ENCODE data around the gene PRDX1. TPM values are rescaled to one million over a fixed set of nuclear protein-coding genes. Genes with fewer than 3 reads are reported as not detected.
"Not testable (repeated sequence)": the region's sequence is repeated elsewhere in the genome, so short reads cannot be mapped to it uniquely, and the experiment has no call there.

PRDX1 gene
- total RNA-seq, 2 donors from 2014 or later = 344 to 571 TPM

GRCh38 chr1:45503462-45504360 lies 18.0 kb downstream of the PRDX1 start:
- Mint-ChIP-seq H3K27ac (no peak overlapping the region), H3K9me3 (no peaks in the 10 kb centered on the region), H3K36me3 (ENCODE audit: low read depth) (peaks cover 6% of the 10 kb centered on the region), H3K4me3 (no peak overlapping the region), H3K27me3 (no peaks in the 10 kb centered on the region), H3K4me1 (peaks cover 13% of the 10 kb centered on the region)
- ATAC-seq (replicated peaks) = no peak

GRCh38 chr1:45501505-45501859 lies 20.2 kb downstream of the PRDX1 start:
- Mint-ChIP-seq H3K4me3 (peak overlapping the region; percentile 90), H3K27me3 (no peaks in the 10 kb centered on the region), H3K27ac (peak overlapping the region; percentile 84)

GRCh38 chr1:45499415-45499769 lies 22.3 kb downstream of the PRDX1 start:
- Mint-ChIP-seq H3K4me3 (peak overlapping the region; percentile 90), H3K27me3 (no peaks in the 10 kb centered on the region), H3K4me1 (peaks cover 13% of the 10 kb centered on the region), H3K27ac (peak overlapping the region; percentile 84), H3K36me3 (ENCODE audit: low read depth) (no peaks in the 10 kb centered on the region), H3K9me3 (no peaks in the 10 kb centered on the region)
- ATAC-seq (replicated peaks) = no peak

More at GRCh38 chr1:45501505-45501859, 20.2 kb downstream of the PRDX1 start:
- peaks cover 13% of the 10 kb centered on the region for H3K4me1 Mint-ChIP-seq
- H3K36me3 Mint-ChIP-seq (ENCODE audit: low read depth) = no peaks in the 10 kb centered on the region
- ATAC-seq (replicated peaks) = no peak
- H3K9me3 Mint-ChIP-seq = no peaks in the 10 kb centered on the region

- ATAC-seq (replicated peaks) = no peak
Measured at GRCh38 chr1:45498279-45498678, 23.4 kb downstream of the PRDX1 start.

GRCh38 chr1:45493116-45493697 lies 28.5 kb downstream of the PRDX1 start:
- no peak for ATAC-seq (replicated peaks)
- H3K36me3 Mint-ChIP-seq (ENCODE audit: low read depth) = no peaks in the 10 kb centered on the region
- H3K9me3 Mint-ChIP-seq = no peaks in the 10 kb centered on the region
- H3K4me3 Mint-ChIP-seq = no peak overlapping the region
- peaks cover 12% of the 10 kb centered on the region for H3K4me1 Mint-ChIP-seq
- H3K27me3 Mint-ChIP-seq = no peaks in the 10 kb centered on the region
- H3K27ac Mint-ChIP-seq = no peak overlapping the region

More at GRCh38 chr1:45498279-45498678, 23.4 kb downstream of the PRDX1 start:
- Mint-ChIP-seq H3K9me3 (no peaks in the 10 kb centered on the region), H3K27me3 (no peaks in the 10 kb centered on the region), H3K4me1 (peaks cover 13% of the 10 kb centered on the region), H3K36me3 (ENCODE audit: low read depth) (no peaks in the 10 kb centered on the region), H3K27ac (no peak overlapping the region), H3K4me3 (peak overlapping the region; percentile 90)

GRCh38 chr1:45492691-45493090 lies 29.0 kb downstream of the PRDX1 start:
- H3K27ac Mint-ChIP-seq = no peak overlapping the region
- H3K27me3 Mint-ChIP-seq = no peaks in the 10 kb centered on the region
- H3K36me3 Mint-ChIP-seq (ENCODE audit: low read depth) = no peaks in the 10 kb centered on the region
- H3K4me1 Mint-ChIP-seq = peaks cover 12% of the 10 kb centered on the region
- no peaks in the 10 kb centered on the region for H3K9me3 Mint-ChIP-seq
- no peak for ATAC-seq (replicated peaks)
- H3K4me3 Mint-ChIP-seq = no peak overlapping the region

GRCh38 chr1:45491487-45492260 lies 30.0 kb downstream of the PRDX1 start:
- no peaks in the 10 kb centered on the region for H3K27me3 Mint-ChIP-seq
- no peak overlapping the region for H3K27ac Mint-ChIP-seq
- no peak for ATAC-seq (replicated peaks)
- H3K36me3 Mint-ChIP-seq (ENCODE audit: low read depth) = no peaks in the 10 kb centered on the region
- peaks cover 12% of the 10 kb centered on the region for H3K4me1 Mint-ChIP-seq
- no peak overlapping the region for H3K4me3 Mint-ChIP-seq
- H3K9me3 Mint-ChIP-seq = no peaks in the 10 kb centered on the region

- no peak within 1 kb of the TSS for H3K4me3 Mint-ChIP-seq
- no peaks in the 10 kb centered on the region for H3K36me3 Mint-ChIP-seq (ENCODE audit: low read depth)
- peaks cover 12% of the 10 kb centered on the region for H3K4me1 Mint-ChIP-seq
- no peaks in the 10 kb centered on the region for H3K9me3 Mint-ChIP-seq
- ATAC-seq (replicated peaks) = peak; percentile 92
- H3K27me3 Mint-ChIP-seq = no peaks in the 10 kb centered on the region
- H3K27ac Mint-ChIP-seq = no peak within 1 kb of the TSS
Measured at GRCh38 chr1:45490626-45491486, 30.8 kb downstream of the PRDX1 start, which contains the start of gene TESK2. TESK2 (minus strand) TSS chr1:45491163; CDS start chr1:45457785, 33,378 bp downstream.

GRCh38 chr1:45490121-45490625 lies 31.5 kb downstream of the PRDX1 start:
- Mint-ChIP-seq H3K27ac (no peak overlapping the region), H3K27me3 (no peaks in the 10 kb centered on the region), H3K9me3 (no peaks in the 10 kb centered on the region), H3K36me3 (ENCODE audit: low read depth) (no peaks in the 10 kb centered on the region), H3K4me1 (peaks cover 12% of the 10 kb centered on the region), H3K4me3 (no peak overlapping the region)
- no peak for ATAC-seq (replicated peaks)

- peak; percentile 3 for ATAC-seq (replicated peaks)
- peaks cover 12% of the 10 kb centered on the region for H3K4me1 Mint-ChIP-seq
- not testable (repeated sequence) for H3K4me3 Mint-ChIP-seq; H3K36me3 Mint-ChIP-seq (ENCODE audit: low read depth); H3K27ac Mint-ChIP-seq; H3K9me3 Mint-ChIP-seq; H3K27me3 Mint-ChIP-seq
Measured at GRCh38 chr1:45489379-45489778, 32.3 kb downstream of the PRDX1 start.

- no peak for ATAC-seq (replicated peaks)
- Mint-ChIP-seq H3K27ac (no peak overlapping the region), H3K4me1 (peaks cover 12% of the 10 kb centered on the region), H3K36me3 (ENCODE audit: low read depth) (no peaks in the 10 kb centered on the region), H3K27me3 (no peaks in the 10 kb centered on the region), H3K9me3 (no peaks in the 10 kb centered on the region), H3K4me3 (no peak overlapping the region)
Measured at GRCh38 chr1:45488666-45489377, 32.9 kb downstream of the PRDX1 start.

GRCh38 chr1:45485949-45486348 lies 35.7 kb downstream of the PRDX1 start:
- ATAC-seq (replicated peaks) = no peak
- no peaks in the 10 kb centered on the region for H3K9me3 Mint-ChIP-seq
- H3K4me1 Mint-ChIP-seq = peaks cover 7% of the 10 kb centered on the region
- H3K36me3 Mint-ChIP-seq (ENCODE audit: low read depth) = no peaks in the 10 kb centered on the region
- H3K4me3 Mint-ChIP-seq = no peak overlapping the region
- no peak overlapping the region for H3K27ac Mint-ChIP-seq
- no peaks in the 10 kb centered on the region for H3K27me3 Mint-ChIP-seq

GRCh38 chr1:45479039-45479748 lies 42.5 kb downstream of the PRDX1 start:
- Mint-ChIP-seq H3K27me3 (no peaks in the 10 kb centered on the region), H3K4me1 (no peaks in the 10 kb centered on the region), H3K36me3 (ENCODE audit: low read depth) (no peaks in the 10 kb centered on the region), H3K4me3 (no peak overlapping the region), H3K27ac (peak overlapping the region; percentile 23), H3K9me3 (no peaks in the 10 kb centered on the region)
- ATAC-seq (replicated peaks) = no peak

All from activated T-helper 17 cell treated with anti-CD3 and anti-CD28 coated beads, Interleukin-2, amount 50 U/mL, for 72 hours (primary cell).